Fibroblast of villous mesenchyme (primary cell): ENCODE measurements around the gene SRBD1. TPM values are rescaled to one million over a fixed set of nuclear protein-coding genes. Genes with fewer than 3 reads are reported as not detected.

ENCODE experiments used
- DNase-seq: peaks from one replicate; pipeline ENCODE4 v3.0.0-alpha.2; 2010; ENCODE audit warnings: low read depth
- H3K4me3 ChIP-seq: 2 replicates; pipeline ENCODE4 v1.5.1; 2011; ENCODE audit warnings: low read depth, mild to moderate bottlenecking, low read length
- CTCF ChIP-seq: IDR thresholded peaks from 2 replicates; pipeline ENCODE4 v1.5.1; 2012; ENCODE audit warnings: low read depth, mild to moderate bottlenecking, low read length; ENCODE audit not compliant: insufficient read depth
- total RNA-seq: library from RNA; depleted of rRNA; stranded (reverse); fragments of >200 nt; gene quantifications from 2 replicates; pipeline ENCODE4 v1.2.3, GENCODE V29; 2012

The SRBD1 gene
- total RNA-seq, 1 donor, result 31.1 TPM

GRCh38 chr2:45612731-45613130 is 1.7 kb upstream of the SRBD1 start:
- TF ChIP-seq CTCF, result no peak
- peak; percentile 87 for DNase-seq
- no peak overlapping the region for H3K4me3 ChIP-seq

- no peak for DNase-seq
- no peak overlapping the region for H3K4me3 ChIP-seq
- TF ChIP-seq CTCF, result no peak
Measured at GRCh38 chr2:45612285-45612684, 1.2 kb upstream of the SRBD1 start.

- peak; percentile 30 for TF ChIP-seq CTCF
- peak; percentile 65 for DNase-seq
Measured at GRCh38 chr2:45610281-45611019, 617 bp downstream of the SRBD1 start.

GRCh38 chr2:45607701-45608100 is 3.4 kb downstream of the SRBD1 start:
- DNase-seq, result peak; percentile 25
- TF ChIP-seq CTCF, result peak; percentile 65
- H3K4me3 ChIP-seq, result no peak overlapping the region

More at GRCh38 chr2:45610281-45611019, 617 bp downstream of the SRBD1 start:
- H3K4me3 ChIP-seq, result peak overlapping the region; percentile 90

- H3K4me3 ChIP-seq, result no peak overlapping the region
- no peak for TF ChIP-seq CTCF
- DNase-seq, result no peak
Measured at GRCh38 chr2:45606796-45607195, 4.3 kb downstream of the SRBD1 start.

GRCh38 chr2:45605116-45605515 is 6.0 kb downstream of the SRBD1 start:
- no peak for TF ChIP-seq CTCF
- no peak for DNase-seq

GRCh38 chr2:45602624-45603023 is 8.4 kb downstream of the SRBD1 start:
- H3K4me3 ChIP-seq, result no peak overlapping the region
- DNase-seq, result no peak
- no peak for TF ChIP-seq CTCF

More at GRCh38 chr2:45605116-45605515, 6.0 kb downstream of the SRBD1 start:
- H3K4me3 ChIP-seq, result no peak overlapping the region
